GM18861 (cell line): ENCODE measurements around the gene TACC2.

ENCODE experiments used
- ATAC-seq: cut with Tn5 transposase; IDR thresholded peaks from one replicate; pipeline ENCODE4 v1.9.1; 2021; ENCODE audit not compliant: unreplicated experiment

Gene TACC2

GRCh38 chr10:122210481-122211265 is 221.7 kb downstream of the TACC2 start:
- ATAC-seq: no peak

- ATAC-seq: no peak
Measured at GRCh38 chr10:122213364-122213763, 224.4 kb downstream of the TACC2 start.

GRCh38 chr10:122213766-122214165 is 224.8 kb downstream of the TACC2 start:
- ATAC-seq: no peak

GRCh38 chr10:122216047-122216446 is 227.1 kb downstream of the TACC2 start:
- ATAC-seq: no peak

- ATAC-seq: no peak
Measured at GRCh38 chr10:122219340-122219739, 230.4 kb downstream of the TACC2 start.

- ATAC-seq: no peak
Measured at GRCh38 chr10:122220736-122221135, 231.8 kb downstream of the TACC2 start.

- ATAC-seq: no peak
Measured at GRCh38 chr10:122221958-122222357, 233.0 kb downstream of the TACC2 start.

GRCh38 chr10:122222638-122223037 is 233.7 kb downstream of the TACC2 start:
- ATAC-seq: no peak

GRCh38 chr10:122224159-122224558 is 235.2 kb downstream of the TACC2 start:
- ATAC-seq: no peak

GRCh38 chr10:122225330-122225729 is 236.4 kb downstream of the TACC2 start:
- ATAC-seq: no peak

GRCh38 chr10:122227754-122228153 is 238.8 kb downstream of the TACC2 start:
- ATAC-seq: no peak

GRCh38 chr10:122229666-122230065 is 240.7 kb downstream of the TACC2 start:
- ATAC-seq: no peak

GRCh38 chr10:122230222-122230621 is 241.3 kb downstream of the TACC2 start:
- no peak for ATAC-seq

- no peak for ATAC-seq
Measured at GRCh38 chr10:122232769-122233168, 243.8 kb downstream of the TACC2 start.

GRCh38 chr10:122233857-122234348 is 244.9 kb downstream of the TACC2 start:
- ATAC-seq: no peak

- ATAC-seq: no peak
Measured at GRCh38 chr10:122234416-122234815, 245.5 kb downstream of the TACC2 start.

- ATAC-seq: no peak
Measured at GRCh38 chr10:122236690-122237306, 247.8 kb downstream of the TACC2 start.

GRCh38 chr10:122237331-122237990 is 248.5 kb downstream of the TACC2 start:
- no peak for ATAC-seq

GRCh38 chr10:122239578-122240257 is 250.8 kb downstream of the TACC2 start:
- no peak for ATAC-seq

GRCh38 chr10:122240401-122240800 is 251.4 kb downstream of the TACC2 start:
- ATAC-seq: no peak

GRCh38 chr10:122241836-122242235 is 252.9 kb downstream of the TACC2 start:
- no peak for ATAC-seq
